UCSD-AML1 (cell line): ENCODE data around the gene SLC7A10.
"Not testable (repeated sequence)": the region's sequence is repeated elsewhere in the genome, so short reads cannot be mapped to it uniquely, and the experiment has no call there.

Experiments used
- DNase-seq: peaks from one replicate; lab custom pipeline; 2025; ENCODE audit not compliant: unreplicated experiment; lab: John Stamatoyannopoulos, UW

Gene SLC7A10

GRCh38 chr19:33239223-33239975 lies 13.7 kb upstream of the SLC7A10 start:
- DNase-seq, result no peak

- DNase-seq, result no peak
Observed at GRCh38 chr19:33238481-33239149, 13.0 kb upstream of the SLC7A10 start.

DNA sequence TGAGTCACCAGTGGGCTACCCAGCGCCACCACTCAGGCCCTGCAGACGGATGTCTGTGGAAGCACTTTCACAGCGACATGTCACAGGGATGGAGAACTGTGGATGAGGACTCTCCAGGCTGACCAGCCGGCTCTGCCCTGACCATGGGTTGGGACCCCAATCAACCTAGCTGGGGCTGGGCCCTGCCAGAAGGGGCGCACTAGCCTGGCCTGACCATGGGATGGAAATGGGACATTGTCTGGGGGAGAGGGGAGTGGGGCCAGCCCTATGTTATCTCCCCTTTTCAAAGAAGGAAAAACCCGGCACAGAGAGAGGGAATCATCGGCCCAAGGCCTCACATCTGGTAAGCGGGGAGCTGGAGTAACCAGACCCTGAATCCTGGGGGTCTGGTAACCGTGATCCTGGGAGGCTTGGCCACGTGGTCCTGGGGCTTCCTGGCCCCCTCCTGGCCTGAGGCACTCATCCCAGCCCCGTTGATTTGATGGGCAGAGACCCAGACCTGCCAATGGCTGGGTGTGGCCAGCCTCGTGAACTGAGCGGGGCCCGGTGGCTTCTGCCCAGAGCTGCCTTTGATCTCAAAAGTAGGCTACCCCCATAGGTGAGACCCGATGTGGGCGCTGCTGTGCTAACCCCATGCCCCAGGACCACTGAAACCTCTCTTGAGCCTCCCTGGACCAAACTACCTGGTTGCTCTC lies 11.2 kb upstream of the SLC7A10 start:
- no peak for DNase-seq

DNA sequence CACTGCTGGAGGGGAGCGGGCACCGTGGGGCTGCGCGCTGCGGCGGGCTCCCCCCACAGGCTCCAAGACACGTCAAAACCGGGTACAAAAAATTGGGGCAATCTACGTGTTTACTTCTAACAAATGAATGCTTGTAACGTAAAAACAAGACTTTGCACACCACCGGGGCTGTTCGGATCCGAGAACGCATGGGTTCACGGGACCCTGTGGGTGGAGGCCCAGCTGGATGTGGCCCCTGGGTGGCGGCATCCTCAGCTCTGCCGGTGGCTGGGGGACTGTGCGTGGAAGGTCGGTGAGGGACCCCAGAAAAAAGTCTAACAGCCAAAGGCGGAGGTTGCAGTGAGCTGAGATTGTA lies 10.3 kb upstream of the SLC7A10 start:
- DNase-seq, result no peak

DNA sequence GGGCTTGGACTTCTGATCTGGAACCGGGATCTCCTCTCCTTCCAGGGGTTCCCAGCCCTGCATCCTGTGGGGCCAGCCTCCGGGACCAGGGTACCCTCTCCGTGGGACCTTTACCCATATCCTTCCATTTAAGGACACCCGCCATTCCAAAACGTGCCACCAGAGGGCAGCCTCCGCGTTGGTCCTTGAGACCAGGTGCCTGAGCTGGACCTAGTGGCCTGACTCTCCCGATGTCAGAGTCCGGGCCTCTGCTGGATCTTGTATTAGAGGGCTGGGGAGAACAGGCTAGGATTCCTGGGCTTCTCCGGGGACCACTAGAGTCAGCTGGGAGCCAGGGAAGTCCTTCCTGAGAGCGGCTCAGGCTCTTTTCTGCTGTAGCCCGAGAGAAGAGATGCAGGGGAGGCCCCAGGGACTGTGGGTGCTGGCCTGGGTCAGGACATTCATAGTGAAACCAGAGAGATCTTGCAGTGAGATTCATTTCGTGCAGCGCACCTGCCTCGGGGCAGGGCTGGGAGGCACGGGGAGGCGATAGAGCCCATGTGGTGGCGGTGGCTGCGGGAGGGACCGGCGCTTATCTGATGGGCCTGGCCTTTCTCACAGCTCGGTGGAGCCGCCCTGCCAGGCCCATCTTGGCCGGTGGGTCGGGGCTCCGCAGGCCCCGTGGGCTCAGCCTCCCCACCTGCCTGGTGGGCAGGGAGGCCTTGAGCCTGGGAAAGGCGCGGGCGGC lies 9.8 kb upstream of the SLC7A10 start:
- DNase-seq, result peak; percentile 81

DNA sequence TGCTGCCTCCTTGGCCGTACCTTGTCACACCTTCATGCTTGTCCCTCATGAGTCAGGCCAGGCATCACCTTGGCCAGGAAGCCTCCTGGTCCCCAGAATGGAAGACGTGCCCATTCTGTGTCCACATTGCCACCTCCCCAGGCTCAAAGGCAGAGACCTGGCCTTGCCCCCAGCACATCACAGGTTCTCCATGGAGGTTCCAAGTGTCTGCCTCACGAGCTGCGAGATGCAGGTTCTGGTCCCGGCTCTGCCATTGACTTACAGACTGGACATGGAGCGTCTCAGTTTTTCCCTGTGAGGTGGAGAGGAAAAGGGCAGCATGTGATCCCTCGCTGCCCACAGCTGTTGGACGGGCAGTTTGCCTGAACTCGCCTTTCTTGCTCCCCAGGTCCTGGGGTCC lies 9.1 kb upstream of the SLC7A10 start:
- no peak for DNase-seq

- DNase-seq, result no peak
Observed at GRCh38 chr19:33234092-33234491, 8.4 kb upstream of the SLC7A10 start.

DNA sequence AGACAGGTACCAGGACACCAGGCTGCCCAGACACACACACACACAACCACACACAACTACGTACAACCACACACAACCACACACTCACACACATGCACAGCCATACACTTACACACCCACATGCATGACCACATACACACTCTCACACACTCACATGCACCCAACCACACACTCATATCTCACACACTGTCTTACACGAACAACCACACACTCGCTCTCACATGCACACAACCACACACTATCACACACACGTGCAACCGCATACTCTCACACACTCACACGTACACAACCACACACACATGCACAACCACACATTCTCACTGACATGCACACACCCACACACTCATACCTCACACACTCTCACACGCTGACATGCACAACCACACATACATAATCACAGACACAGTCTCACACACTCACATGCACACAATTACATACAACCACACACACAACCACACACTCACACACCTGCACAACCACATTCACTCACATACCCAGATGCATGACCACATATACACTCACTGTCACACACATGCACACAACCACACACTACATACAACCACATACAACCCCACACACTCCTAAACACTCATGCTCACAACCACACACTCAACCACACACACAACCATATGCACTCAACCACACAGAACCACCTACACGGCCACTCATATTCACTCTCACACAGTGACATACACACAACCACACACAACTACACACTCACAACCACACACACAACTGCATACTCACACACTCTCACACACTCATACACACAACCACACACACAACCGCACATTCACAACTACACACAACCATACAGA lies 7.6 kb upstream of the SLC7A10 start:
- DNase-seq, result no peak

DNA sequence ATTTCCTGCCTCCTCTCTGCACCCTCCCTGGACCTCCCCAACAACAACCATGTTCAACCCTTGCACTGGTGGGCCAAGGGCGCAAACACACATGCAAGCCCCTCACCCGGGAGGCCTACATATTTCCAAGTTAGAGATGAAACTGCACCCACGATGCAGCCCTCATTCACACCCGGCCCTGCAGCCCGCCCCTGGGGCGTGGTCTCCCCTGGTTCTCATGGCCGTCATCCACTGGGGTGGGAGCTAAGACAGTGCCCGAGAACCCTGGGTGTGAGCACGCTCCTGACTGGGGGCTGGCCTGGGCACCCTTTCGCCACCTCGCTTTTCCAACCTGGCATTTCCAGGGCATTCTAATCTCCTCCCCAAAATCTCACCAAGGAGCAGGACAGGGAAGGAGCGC lies 7.0 kb upstream of the SLC7A10 start:
- no peak for DNase-seq

- DNase-seq, result no peak
Observed at GRCh38 chr19:33231511-33231910, 5.9 kb upstream of the SLC7A10 start.

GRCh38 chr19:33229962-33230361 lies 4.3 kb upstream of the SLC7A10 start:
- DNase-seq, result no peak

DNA sequence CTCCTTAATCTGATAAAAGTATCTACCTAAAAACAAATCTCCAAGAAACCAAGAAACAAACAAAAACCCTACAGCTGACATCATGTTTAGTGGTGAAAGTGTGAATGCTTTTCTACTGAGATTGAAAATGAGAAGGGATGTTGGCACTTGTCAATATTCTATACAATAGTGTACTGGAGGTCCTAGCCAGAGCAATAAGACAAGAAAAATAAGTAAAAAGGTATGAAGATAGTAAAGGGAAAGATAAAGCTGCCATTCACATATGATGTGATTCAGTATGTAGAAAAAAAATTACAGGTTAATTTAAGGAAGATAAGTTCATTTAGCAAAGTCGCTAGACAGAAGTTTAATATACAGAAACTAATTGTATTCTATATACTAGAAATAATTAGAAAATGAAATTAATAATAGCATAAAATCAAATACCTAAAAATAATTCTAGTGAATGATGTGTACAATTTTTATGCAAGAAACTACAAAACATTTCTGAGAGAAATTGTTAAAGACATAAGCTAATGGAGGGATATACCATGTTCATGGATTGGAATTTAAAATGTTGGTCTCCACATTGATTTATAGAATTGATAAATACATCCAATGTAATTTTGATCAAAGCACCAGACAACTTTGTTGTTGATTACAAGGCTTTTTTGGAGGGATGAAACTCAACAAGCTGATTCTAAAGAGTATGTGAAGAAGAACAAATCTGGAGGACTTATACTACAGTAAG lies 2.4 kb upstream of the SLC7A10 start:
- DNase-seq, result no peak

DNA sequence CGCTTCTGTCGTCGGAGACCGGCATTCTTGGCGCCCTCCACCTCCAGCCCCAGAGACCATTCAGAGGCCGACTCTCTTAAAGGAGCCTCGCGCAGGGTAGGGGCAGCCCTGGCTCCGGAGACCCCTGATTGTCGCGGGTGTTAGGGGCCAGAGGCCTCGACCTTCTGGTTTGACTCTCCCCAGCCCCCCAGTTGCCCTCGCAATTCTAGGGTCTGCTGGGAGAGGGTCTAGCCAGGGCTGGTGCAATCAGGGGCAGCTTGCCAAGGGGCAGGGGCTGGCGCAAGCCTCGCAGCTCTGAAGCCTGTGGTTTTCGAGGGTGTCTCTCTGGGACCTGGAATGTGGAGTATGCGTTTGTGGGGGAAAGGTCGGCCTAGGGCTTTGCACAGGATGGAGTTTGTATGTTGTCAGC lies 1.6 kb upstream of the SLC7A10 start:
- no peak for DNase-seq

GRCh38 chr19:33226550-33227241 lies 1.0 kb upstream of the SLC7A10 start:
- DNase-seq, result peak; percentile 53

- DNase-seq, result no peak
Observed at GRCh38 chr19:33224694-33225457, 774 bp downstream of the SLC7A10 start.

- DNase-seq, result not testable (repeated sequence)
Observed at GRCh38 chr19:33222255-33222654, 3.4 kb downstream of the SLC7A10 start.

GRCh38 chr19:33221638-33222037 lies 4.0 kb downstream of the SLC7A10 start:
- no peak for DNase-seq

DNA sequence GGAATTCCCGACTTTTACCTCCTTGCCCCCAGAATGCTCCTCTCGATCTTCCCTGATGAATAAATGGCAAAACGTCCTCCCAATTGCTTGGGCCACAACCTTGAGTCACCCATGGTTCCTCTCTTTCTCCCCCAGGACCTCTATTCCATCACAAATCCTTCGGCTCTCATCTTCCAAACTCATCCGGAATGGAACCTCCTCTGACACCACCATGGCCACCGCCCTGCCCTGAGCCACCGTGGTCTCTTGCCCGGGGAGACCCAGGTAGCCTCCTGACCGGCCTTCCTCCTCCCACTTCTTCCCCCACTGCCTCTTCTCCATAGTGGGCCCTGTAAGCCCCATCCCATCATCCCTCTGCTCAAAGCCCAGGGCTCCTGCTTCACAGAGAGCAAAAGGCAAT lies 4.9 kb downstream of the SLC7A10 start:
- DNase-seq, result no peak

- no peak for DNase-seq
Observed at GRCh38 chr19:33220115-33220514, 5.5 kb downstream of the SLC7A10 start.
